GM12865 (cell line): ENCODE measurements around the gene NKAIN1.
A peak's percentile ranks its signal among the peaks of the same experiment; 100 is the strongest.
"Not testable (repeated sequence)": the region's sequence is repeated elsewhere in the genome, so short reads cannot be mapped to it uniquely, and the experiment has no call there.

Experiments used
- DNase-seq: peaks from one replicate; pipeline ENCODE4 v3.0.0; 2010; ENCODE audit warnings: low read depth
- H3K4me3 ChIP-seq: 2 replicates; pipeline ENCODE4 v1.5.1; 2011; ENCODE audit warnings: mild to moderate bottlenecking, low read depth, low read length, control low read depth
- CTCF ChIP-seq: IDR thresholded peaks from 2 replicates; pipeline ENCODE4 v1.5.1; 2011; ENCODE audit warnings: low read length, control low read depth, low read depth, inconsistent platforms; ENCODE audit not compliant: insufficient read depth; ENCODE audit errors: missing control alignments

The NKAIN1 gene

GRCh38 chr1:31183927-31184554 is 55.6 kb downstream of the NKAIN1 start:
- H3K4me3 ChIP-seq = no peak overlapping the region
- peak; percentile 56 for DNase-seq
- TF ChIP-seq CTCF = peak; percentile 83

- no peak for TF ChIP-seq CTCF
- DNase-seq = no peak
- H3K4me3 ChIP-seq = no peak overlapping the region
Measured at GRCh38 chr1:31183126-31183525, 56.6 kb downstream of the NKAIN1 start.

- TF ChIP-seq CTCF = no peak
- DNase-seq = peak; percentile 34
- no peak overlapping the region for H3K4me3 ChIP-seq
Measured at GRCh38 chr1:31182352-31182751, 57.3 kb downstream of the NKAIN1 start.

- TF ChIP-seq CTCF = peak; percentile 80
- no peak overlapping the region for H3K4me3 ChIP-seq
Measured at GRCh38 chr1:31181515-31182343, 58.0 kb downstream of the NKAIN1 start.

GRCh38 chr1:31180338-31180737 is 59.3 kb downstream of the NKAIN1 start:
- no peak for DNase-seq
- no peak overlapping the region for H3K4me3 ChIP-seq
- no peak for TF ChIP-seq CTCF

More at GRCh38 chr1:31181515-31182343, 58.0 kb downstream of the NKAIN1 start:
- DNase-seq = peak; percentile 58

GRCh38 chr1:31176291-31176690 is 63.4 kb downstream of the NKAIN1 start:
- not testable (repeated sequence) for DNase-seq

GRCh38 chr1:31170486-31170735 is 69.3 kb downstream of the NKAIN1 start:
- no peak for DNase-seq
- TF ChIP-seq CTCF = no peak
- no peak overlapping the region for H3K4me3 ChIP-seq

More at GRCh38 chr1:31176291-31176690, 63.4 kb downstream of the NKAIN1 start:
- H3K4me3 ChIP-seq = not testable (repeated sequence)
